Fibroblast of lung (primary cell): ENCODE results near the gene CTDSP2. TPM values are rescaled to one million over a fixed set of nuclear protein-coding genes. Genes with fewer than 3 reads are reported as not detected.

Source experiments
- DNase-seq, 2 donors: peaks; one replicate each; pipeline versions ENCODE4 v3.0.0 to v3.0.0-alpha.2; 2010; ENCODE audit warnings: low read depth in 2 of 2
- H2AFZ ChIP-seq: 2 replicates; pipeline ENCODE4 v1.5.1; 2012; ENCODE audit warnings: low read length, control low read depth, inconsistent platforms
- H3K27ac ChIP-seq: 2 replicates; pipeline ENCODE4 v1.5.1; 2011; ENCODE audit warnings: low read length, control low read depth; ENCODE audit not compliant: insufficient read depth
- H3K27me3 ChIP-seq: 2 replicates; pipeline ENCODE4 v1.5.1; 2011; ENCODE audit warnings: mild to moderate bottlenecking, low read length; ENCODE audit not compliant: control insufficient read depth, insufficient read depth
- H3K36me3 ChIP-seq: 2 replicates; pipeline ENCODE4 v1.5.1; 2011; ENCODE audit warnings: low read length; ENCODE audit not compliant: control insufficient read depth, insufficient read depth
- H3K4me1 ChIP-seq: 2 replicates; pipeline ENCODE4 v1.5.1; 2011; ENCODE audit warnings: low read length; ENCODE audit not compliant: control insufficient read depth, insufficient read depth; ENCODE audit errors: extremely low read depth
- H3K4me2 ChIP-seq: 2 replicates; pipeline ENCODE4 v1.5.1; 2011; ENCODE audit warnings: low read length, control low read depth; ENCODE audit not compliant: insufficient read depth; ENCODE audit errors: extremely low read depth
- H3K4me3 ChIP-seq, 4 experiments: fragments of 200-600 bp in 1 of 4; sonication (generic) in 1 of 4; replicated peaks in 1 of 4; 2 replicates each; pipeline ENCODE4 v1.5.1; 2011 to 2016; ENCODE audit warnings: low read length in 4 of 4, low read depth in 3 of 4, mild to moderate bottlenecking in 3 of 4, control low read depth in 2 of 4, inconsistent platforms in 1 of 4, mixed read lengths in 1 of 4; ENCODE audit not compliant: insufficient read depth in 1 of 4; ENCODE audit errors: control extremely low read depth in 1 of 4
- H3K79me2 ChIP-seq: 2 replicates; pipeline ENCODE4 v1.5.1; 2012; ENCODE audit warnings: mild to moderate bottlenecking, low read length, inconsistent platforms; ENCODE audit not compliant: control insufficient read depth, insufficient read depth
- H3K9ac ChIP-seq: 2 replicates; pipeline ENCODE4 v1.5.1; 2011; ENCODE audit warnings: mild to moderate bottlenecking, low read length, control low read depth; ENCODE audit not compliant: insufficient read depth
- H3K9me3 ChIP-seq: 2 replicates; pipeline ENCODE4 v1.5.1; 2012; ENCODE audit warnings: low read depth, low read length; ENCODE audit not compliant: control insufficient read depth, insufficient read depth
- H4K20me1 ChIP-seq: 2 replicates; pipeline ENCODE4 v1.5.1; 2011; ENCODE audit warnings: low read length; ENCODE audit not compliant: control insufficient read depth, insufficient read depth; ENCODE audit errors: extremely low read depth
- CTCF ChIP-seq, 2 donors: IDR thresholded peaks in 1 of 2; conservative IDR thresholded peaks in 1 of 2; 1 replicate in 1 of 2; 2 replicates in 1 of 2; pipeline ENCODE4 v1.5.1; 2011 to 2012; ENCODE audit warnings: low read length in 2 of 2, control low read depth in 1 of 2, inconsistent platforms in 1 of 2, low read depth in 1 of 2, mild to moderate bottlenecking in 1 of 2
- EZH2 ChIP-seq: IDR thresholded peaks from 2 replicates; pipeline ENCODE4 v1.5.1; 2012; ENCODE audit warnings: low read length, control low read depth, mild to moderate bottlenecking; ENCODE audit errors: missing control alignments
- polyA plus RNA-seq, 2 donors: library from polyadenylated mRNA; depleted of rRNA in 1 of 2; stranded (reverse) in 1 of 2; unstranded in 1 of 2; fragments of >200 nt; gene quantifications; 2 replicates each; pipeline ENCODE4 v1.2.1, GENCODE V29; 2011 to 2012; ENCODE audit warnings: missing spikeins in 1 of 2
- total RNA-seq: library from RNA; depleted of rRNA; stranded (reverse); fragments of >200 nt; gene quantifications from 2 replicates; pipeline ENCODE4 v1.2.1, GENCODE V29; 2014

The CTDSP2 gene
- total and polyA plus RNA-seq, 2 donors (not counting 1 experiment from before 2014, with no cell fraction given), result 92.0 to 208 TPM

- no peaks in the 10 kb centered on the region for H3K27me3 ChIP-seq
- DNase-seq, result no peak
- H3K27ac ChIP-seq, result no peak overlapping the region
- H3K4me2 ChIP-seq, result no peak overlapping the region
- H4K20me1 ChIP-seq, result peaks cover 6% of the 10 kb centered on the region
- H3K9me3 ChIP-seq, result no peaks in the 10 kb centered on the region
- H3K79me2 ChIP-seq, result peaks cover 98% of the 10 kb centered on the region
- H3K4me1 ChIP-seq, result peaks cover 60% of the 10 kb centered on the region
- H3K36me3 ChIP-seq, result no peaks in the 10 kb centered on the region
- TF ChIP-seq EZH2, result no peak
- no peak for TF ChIP-seq CTCF (conservative IDR thresholded peaks at IDR 0.05 in 1 of 2, IDR thresholded peaks at IDR 0.05 in 1 of 2; ENCODE audit: low read depth in 1 of 2, low read length in 2 of 2)
- no peak overlapping the region for H3K9ac ChIP-seq
- H2AFZ ChIP-seq, result no peak overlapping the region
- peak overlapping the region in 1 of 4 experiments; percentile 32 for H3K4me3 ChIP-seq
These were observed 6.5 kb downstream of the CTDSP2 start for GRCh38 chr12:57839996-57840395.

- Histone ChIP-seq H3K27ac (peak overlapping the region; percentile 28), H3K4me2 (peak overlapping the region; percentile 53), H3K36me3 (no peaks in the 10 kb centered on the region), H3K4me3 (peak overlapping the region in 1 of 4 experiments; percentile 2), H3K9ac (no peak overlapping the region), H3K9me3 (no peaks in the 10 kb centered on the region), H3K4me1 (peaks cover 68% of the 10 kb centered on the region), H4K20me1 (peaks cover 6% of the 10 kb centered on the region), H3K79me2 (peaks cover 98% of the 10 kb centered on the region), H3K27me3 (no peaks in the 10 kb centered on the region), H2AFZ (no peak overlapping the region)
- TF ChIP-seq CTCF (conservative IDR thresholded peaks at IDR 0.05 in 1 of 2, IDR thresholded peaks at IDR 0.05 in 1 of 2; ENCODE audit: low read depth in 1 of 2, low read length in 2 of 2) (no peak), EZH2 (no peak)
- no peak for DNase-seq
These were observed 7.8 kb downstream of the CTDSP2 start for GRCh38 chr12:57838594-57839302.

- Histone ChIP-seq H3K9ac (no peak overlapping the region), H3K4me3 (peak overlapping the region in 2 of 4 experiments; percentile 2 to 14), H3K79me2 (peaks cover 98% of the 10 kb centered on the region), H3K27ac (peak overlapping the region; percentile 28), H4K20me1 (peaks cover 6% of the 10 kb centered on the region), H3K4me1 (peaks cover 74% of the 10 kb centered on the region), H2AFZ (no peak overlapping the region), H3K27me3 (no peaks in the 10 kb centered on the region), H3K4me2 (peak overlapping the region; percentile 53), H3K36me3 (no peaks in the 10 kb centered on the region), H3K9me3 (no peaks in the 10 kb centered on the region)
- DNase-seq, result peak; percentile 77 to 79
- TF ChIP-seq EZH2 (no peak), CTCF (conservative IDR thresholded peaks at IDR 0.05 in 1 of 2, IDR thresholded peaks at IDR 0.05 in 1 of 2; ENCODE audit: low read depth in 1 of 2, low read length in 2 of 2) (no peak)
These were observed 8.5 kb downstream of the CTDSP2 start for GRCh38 chr12:57837864-57838562.
